ENCODE data around the gene BCL6B.

- TF ChIP-seq, protein P1, sequence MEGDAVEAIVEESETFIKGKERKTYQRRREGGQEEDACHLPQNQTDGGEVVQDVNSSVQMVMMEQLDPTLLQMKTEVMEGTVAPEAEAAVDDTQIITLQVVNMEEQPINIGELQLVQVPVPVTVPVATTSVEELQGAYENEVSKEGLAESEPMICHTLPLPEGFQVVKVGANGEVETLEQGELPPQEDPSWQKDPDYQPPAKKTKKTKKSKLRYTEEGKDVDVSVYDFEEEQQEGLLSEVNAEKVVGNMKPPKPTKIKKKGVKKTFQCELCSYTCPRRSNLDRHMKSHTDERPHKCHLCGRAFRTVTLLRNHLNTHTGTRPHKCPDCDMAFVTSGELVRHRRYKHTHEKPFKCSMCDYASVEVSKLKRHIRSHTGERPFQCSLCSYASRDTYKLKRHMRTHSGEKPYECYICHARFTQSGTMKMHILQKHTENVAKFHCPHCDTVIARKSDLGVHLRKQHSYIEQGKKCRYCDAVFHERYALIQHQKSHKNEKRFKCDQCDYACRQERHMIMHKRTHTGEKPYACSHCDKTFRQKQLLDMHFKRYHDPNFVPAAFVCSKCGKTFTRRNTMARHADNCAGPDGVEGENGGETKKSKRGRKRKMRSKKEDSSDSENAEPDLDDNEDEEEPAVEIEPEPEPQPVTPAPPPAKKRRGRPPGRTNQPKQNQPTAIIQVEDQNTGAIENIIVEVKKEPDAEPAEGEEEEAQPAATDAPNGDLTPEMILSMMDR (IDR thresholded peaks at IDR 0.05; ENCODE audit: low read depth, low read length) = no peak
- no peak for TF ChIP-seq POLR2A (IDR thresholded peaks at IDR 0.05; ENCODE audit: extremely low read depth, insufficient read length)
Measured at GRCh38 chr17:6997171-6997570, 25.7 kb upstream of the BCL6B start.

Measured in NB4 (cell line).